Bronchus fibroblast of lung (primary cell): ENCODE data around the gene SLC25A41. TPM values are rescaled to one million over a fixed set of nuclear protein-coding genes. Genes with fewer than 3 reads are reported as not detected.

Experiments
- total RNA-seq: library from RNA; depleted of rRNA; stranded (reverse); fragments of >200 nt; gene quantifications from 2 replicates; pipeline ENCODE4 v1.2.3, GENCODE V29; 2015

The SLC25A41 gene
- total RNA-seq = not detected in 2 replicates

GRCh38 chr19:6433663-6434062 is at the start of gene SLC25A41:
Gene SLC25A41, minus strand, starts transcription at chr19:6433763. Its CDS starts 70 bp downstream, at chr19:6433693.

GRCh38 chr19:6481541-6482342 is 48.2 kb upstream of the SLC25A41 start, which contains the start of gene DENND1C:
Gene DENND1C, minus strand, starts transcription at chr19:6481787. Its CDS starts 92 bp downstream, at chr19:6481695.

DNA sequence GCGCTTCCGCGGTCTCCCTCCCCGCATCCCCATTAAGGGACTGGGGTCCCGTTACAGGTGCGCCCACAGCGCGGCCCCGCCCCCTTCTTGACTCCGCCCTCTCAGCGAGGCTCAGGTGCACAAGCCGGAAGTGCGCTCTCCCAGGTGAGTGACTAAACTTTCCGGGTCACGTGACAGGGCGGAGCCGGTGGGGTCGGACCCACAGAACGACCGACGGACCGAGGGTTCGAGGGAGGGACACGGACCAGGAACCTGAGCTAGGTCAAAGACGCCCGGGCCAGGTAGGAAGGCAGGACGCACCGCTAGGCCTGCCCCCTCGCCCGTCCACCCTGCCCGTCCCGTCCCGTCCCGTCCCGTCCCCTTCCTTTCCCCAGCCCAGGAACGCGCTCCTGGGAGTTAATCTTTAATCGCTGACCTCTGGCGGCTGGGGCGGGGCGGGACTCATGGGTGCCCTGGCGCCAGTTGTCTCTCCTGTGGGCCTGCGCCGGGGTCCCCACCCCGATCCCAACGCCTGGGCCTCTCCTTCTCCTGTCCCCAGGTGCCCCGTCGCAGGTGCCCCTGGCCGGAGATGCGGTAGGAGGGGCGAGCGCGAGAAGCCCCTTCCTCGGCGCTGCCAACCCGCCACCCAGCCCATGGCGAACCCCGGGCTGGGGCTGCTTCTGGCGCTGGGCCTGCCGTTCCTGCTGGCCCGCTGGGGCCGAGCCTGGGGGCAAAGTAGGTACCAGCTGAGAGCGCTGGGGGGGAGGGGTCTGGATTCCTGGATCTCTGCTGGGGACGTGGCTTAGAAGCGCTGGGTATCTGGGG is 30.7 kb upstream of the SLC25A41 start, which contains the start of gene CRB3:
Gene CRB3 (plus strand): TSS at position 202 of the 804 bp plus-strand sequence. CDS start 431 bp downstream, at position 633.

DNA sequence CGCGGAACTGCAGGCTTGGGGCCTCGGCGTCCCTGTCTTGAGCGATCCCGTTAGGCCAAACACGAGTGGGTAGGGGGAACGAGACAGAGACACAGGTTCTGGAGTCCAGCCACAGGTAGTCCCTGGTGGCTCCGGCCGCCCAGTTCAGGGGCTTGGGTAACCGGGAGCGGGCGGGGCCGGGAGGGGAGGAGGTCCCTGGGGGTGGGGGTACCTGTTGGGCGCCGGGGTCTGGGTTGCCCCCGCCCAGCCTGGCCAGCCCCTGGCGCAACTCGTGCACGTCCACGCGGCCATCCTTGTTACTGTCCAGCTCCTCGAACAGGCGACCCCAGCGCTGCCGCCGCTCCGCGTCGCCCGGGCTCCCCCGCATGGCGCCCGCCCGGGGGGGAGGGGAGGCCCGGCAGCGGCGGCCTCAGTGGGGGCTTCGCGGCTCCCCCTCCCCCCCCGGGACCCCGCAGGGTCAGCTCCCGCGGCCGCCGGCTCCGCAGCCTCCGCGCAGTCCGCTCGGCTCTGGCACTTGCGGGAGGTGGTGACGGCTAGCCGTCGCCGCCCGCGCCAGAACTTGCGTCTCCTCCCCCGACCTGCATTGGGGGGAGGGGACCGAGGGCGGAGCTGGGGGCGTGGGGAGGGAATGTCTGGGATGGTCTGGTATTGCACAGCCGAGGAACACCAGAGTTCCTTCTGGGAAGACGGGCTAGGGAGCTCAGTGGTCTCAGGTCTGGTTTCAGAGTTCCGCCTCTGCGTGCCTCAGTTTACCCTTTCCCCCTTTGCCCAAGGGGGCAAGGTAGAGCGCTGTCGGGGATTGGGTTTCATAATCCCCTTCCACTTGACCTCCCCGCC is 25.9 kb upstream of the SLC25A41 start, which contains the start of gene SLC25A23:
Gene SLC25A23 (minus strand): TSS at position 531 of the 837 bp plus-strand sequence. CDS start 164 bp downstream, at position 367.

GRCh38 chr19:6424195-6424938 is 9.2 kb downstream of the SLC25A41 start, which contains the start of gene KHSRP:
Gene KHSRP, minus strand, starts transcription at chr19:6424811. Its CDS starts 110 bp downstream, at chr19:6424701.

GRCh38 chr19:6393074-6393982 is 40.2 kb downstream of the SLC25A41 start, which contains the start of gene GTF2F1:
Gene GTF2F1, minus strand, starts transcription at chr19:6393164. Its CDS starts 169 bp downstream, at chr19:6392995.

Other genes with a start within 250 kb of the SLC25A41 start
- 21.4 and 23.0 TPM in 2 replicates for gene MLLT1, start 153.8 kb downstream of the SLC25A41 start, total RNA-seq
- 0.15 TPM in 1 of 2 replicates, not detected in the other for gene ACER1, start 100.2 kb downstream of the SLC25A41 start, total RNA-seq
- gene CLPP, start 72.2 kb downstream of the SLC25A41 start, total RNA-seq = 248 and 253 TPM in 2 replicates
- 67.5 and 68.1 TPM in 2 replicates for gene ALKBH7, start 61.0 kb downstream of the SLC25A41 start, total RNA-seq
- gene PSPN, start 57.8 kb downstream of the SLC25A41 start, total RNA-seq = 0.45 and 0.84 TPM in 2 replicates
- gene GTF2F1, start 40.6 kb downstream of the SLC25A41 start, total RNA-seq = 35.7 and 44.4 TPM in 2 replicates
- 188 and 200 TPM in 2 replicates for gene KHSRP, start 9.0 kb downstream of the SLC25A41 start, total RNA-seq
- gene SLC25A23, start 26.0 kb upstream of the SLC25A41 start, total RNA-seq = 25.1 and 31.4 TPM in 2 replicates
- gene CRB3, start 30.5 kb upstream of the SLC25A41 start, total RNA-seq = not detected in 2 replicates
- not detected in 2 replicates for gene DENND1C, start 48.0 kb upstream of the SLC25A41 start, total RNA-seq
- not detected in 2 replicates for gene TUBB4A, start 68.5 kb upstream of the SLC25A41 start, total RNA-seq
- gene TNFSF9, start 97.3 kb upstream of the SLC25A41 start, total RNA-seq = 0.67 and 0.74 TPM in 2 replicates
- gene CD70, start 157.4 kb upstream of the SLC25A41 start, total RNA-seq = not detected in 2 replicates
- not detected in 2 replicates for gene TNFSF14, start 236.4 kb upstream of the SLC25A41 start, total RNA-seq